AG10803 (cell line): Measurements from ENCODE around the gene RAB9B.

Experiments
- DNase-seq: peaks from one replicate; pipeline ENCODE4 v3.0.0; 2010; ENCODE audit warnings: low read depth
- H3K4me3 ChIP-seq: 2 replicates; pipeline ENCODE4 v1.5.1; 2011; ENCODE audit warnings: mild to moderate bottlenecking, low read length, control low read depth
- CTCF ChIP-seq: conservative IDR thresholded peaks from 2 replicates; pipeline ENCODE4 v1.5.1; 2011; ENCODE audit warnings: mild to moderate bottlenecking, low read length, control low read depth, inconsistent platforms

RAB9B gene, protein sequence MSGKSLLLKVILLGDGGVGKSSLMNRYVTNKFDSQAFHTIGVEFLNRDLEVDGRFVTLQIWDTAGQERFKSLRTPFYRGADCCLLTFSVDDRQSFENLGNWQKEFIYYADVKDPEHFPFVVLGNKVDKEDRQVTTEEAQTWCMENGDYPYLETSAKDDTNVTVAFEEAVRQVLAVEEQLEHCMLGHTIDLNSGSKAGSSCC

DNA sequence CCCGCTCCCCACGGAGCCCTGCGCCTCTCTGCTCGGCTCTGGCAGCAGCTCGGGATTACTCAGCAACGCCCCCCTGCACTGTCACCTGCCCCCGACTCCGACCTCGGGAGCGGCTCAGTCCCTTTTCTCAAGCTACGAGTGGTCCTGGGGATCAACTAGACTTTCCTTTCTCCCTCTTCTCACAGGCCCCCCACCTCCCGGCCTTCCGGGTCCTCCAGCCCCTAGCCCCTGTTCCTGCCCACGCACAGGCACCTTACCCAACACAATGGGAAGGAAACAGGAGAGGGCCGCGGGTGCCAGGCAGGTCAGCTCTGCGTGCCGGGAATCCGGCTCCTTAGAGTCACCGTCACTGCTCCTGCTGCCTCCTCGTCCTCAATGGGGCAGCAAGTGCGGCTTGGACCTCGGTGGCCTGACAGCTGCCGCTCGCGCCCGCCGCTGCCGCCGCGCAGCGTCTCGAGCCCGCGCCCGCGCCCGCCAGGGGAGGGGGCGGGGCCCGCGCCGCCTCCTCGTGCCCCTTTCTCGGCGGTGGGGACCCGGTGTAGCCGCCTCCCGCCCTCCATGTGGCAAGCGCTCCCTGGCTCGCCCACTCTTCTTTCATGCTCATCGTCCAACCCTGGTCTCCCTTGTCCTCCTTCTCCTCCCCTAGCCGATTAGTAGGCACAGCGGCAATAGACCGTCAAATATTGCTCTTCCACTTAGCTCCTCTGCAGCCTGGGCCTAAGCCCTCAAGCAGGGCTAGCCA lies at the start of gene RAB9B:
RAB9B (minus strand) TSS at position 455 of the 742 bp plus-strand sequence. CDS start 6,473 bp downstream, outside the sequence.
- H3K4me3 ChIP-seq: peak within 1 kb of the TSS; percentile 61
- DNase-seq: no peak
- TF ChIP-seq CTCF: no peak

GRCh38 chrX:103879339-103879738 lies 47.3 kb upstream of the RAB9B start:
- no peak overlapping the region for H3K4me3 ChIP-seq
- DNase-seq: peak; percentile 14
- TF ChIP-seq CTCF: no peak

DNA sequence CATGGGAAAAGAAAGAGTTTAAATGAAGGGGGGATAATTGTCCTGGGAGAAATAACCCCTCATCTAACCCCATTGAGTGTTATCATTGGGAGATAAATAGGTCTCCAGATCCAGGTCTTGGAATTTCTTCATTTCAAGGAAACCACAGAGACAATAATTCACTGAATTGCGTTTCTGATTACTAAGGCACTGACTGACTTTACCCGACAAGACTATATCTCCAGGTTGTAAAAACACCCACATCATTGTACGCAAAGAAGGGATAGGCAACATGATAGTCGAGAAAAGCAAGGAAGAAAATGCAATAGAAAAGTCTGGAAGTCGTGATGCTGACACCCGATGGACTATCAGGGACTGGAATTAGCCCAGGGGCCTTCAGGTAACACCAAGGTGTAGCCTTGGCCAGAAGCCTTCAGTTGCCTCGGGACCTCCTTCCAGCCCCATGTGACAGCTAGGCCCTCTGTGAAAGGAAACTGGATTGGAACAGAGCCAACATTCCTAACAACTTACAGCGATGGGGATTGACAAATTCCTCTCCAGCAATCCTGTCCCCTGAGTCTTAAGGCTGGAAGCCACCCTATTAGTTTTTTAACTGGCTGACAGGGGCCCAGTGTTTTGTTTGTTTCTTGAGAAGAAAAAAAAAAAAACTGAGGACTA lies 46.5 kb upstream of the RAB9B start:
- TF ChIP-seq CTCF: no peak
- H3K4me3 ChIP-seq: no peak overlapping the region
- peak; percentile 79 for DNase-seq

DNA sequence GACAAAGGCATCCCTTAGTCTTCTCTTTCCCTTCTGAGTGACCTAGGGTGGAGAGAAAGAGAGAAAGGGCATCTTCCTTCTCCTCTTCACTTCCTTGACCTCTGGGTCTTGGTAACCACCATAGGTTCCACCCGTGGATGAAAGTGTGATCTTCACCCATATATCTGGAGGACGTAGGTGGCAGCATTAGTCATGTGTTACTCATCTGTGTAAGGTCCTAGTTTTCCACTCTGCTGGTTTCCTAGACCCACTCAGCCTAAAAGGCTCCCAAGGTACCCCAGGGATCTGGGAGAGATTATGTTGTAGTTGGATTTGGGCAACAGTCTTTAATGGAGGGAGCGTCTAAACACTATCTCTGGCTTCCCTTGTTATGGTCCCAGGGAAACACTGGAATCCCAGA lies 45.5 kb upstream of the RAB9B start:
- TF ChIP-seq CTCF: no peak
- no peak overlapping the region for H3K4me3 ChIP-seq
- DNase-seq: no peak

DNA sequence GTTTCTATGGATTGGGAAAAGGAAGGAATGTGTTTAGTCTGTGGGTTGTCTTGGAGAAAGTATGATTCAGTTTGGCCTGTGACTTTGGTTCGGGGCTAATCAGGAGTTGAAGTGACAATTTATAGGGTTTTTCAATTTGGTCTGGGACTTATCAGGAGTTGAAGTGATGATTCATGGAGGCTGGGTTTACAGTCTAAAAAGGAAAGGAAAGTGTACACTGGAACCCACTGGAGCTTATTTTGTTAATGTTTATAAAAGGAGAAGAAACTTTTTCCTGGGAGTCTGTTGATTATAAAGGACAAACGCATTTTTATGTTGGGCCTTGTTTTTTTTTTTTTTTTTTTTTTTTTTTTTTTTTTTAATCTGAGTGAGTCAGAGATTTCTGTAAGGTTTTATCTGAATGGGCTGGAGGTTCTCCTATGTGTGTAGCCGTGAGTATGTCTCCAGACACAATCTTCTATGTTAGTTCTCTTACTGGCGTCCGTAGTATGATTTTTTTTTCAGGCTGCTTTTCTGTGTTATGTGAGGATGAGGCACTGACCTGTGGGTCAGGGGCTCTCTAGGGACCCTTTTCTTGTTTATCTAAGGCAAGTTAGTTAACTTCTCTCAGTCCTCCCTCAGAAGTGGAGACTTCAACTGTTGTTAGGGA lies 33.0 kb upstream of the RAB9B start:
- no peak overlapping the region for H3K4me3 ChIP-seq
- no peak for TF ChIP-seq CTCF
- DNase-seq: no peak

DNA sequence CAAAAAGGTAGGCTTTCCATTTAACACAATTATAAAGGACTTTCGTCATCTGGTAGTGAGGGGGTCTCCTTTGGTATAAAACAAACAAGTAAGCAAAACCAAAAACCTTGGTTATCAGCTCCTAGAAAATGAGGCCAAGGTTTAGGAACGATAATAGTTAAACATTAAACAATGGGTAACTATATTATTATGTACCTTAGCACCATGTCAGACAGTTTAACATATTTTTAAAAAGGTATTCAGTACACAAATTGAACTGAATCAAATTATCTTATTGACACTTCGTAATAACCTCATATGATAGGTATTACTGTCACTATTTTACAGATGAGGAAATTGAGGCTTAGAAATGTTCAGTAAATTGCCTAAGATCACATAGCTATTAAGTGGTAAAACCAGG lies 32.1 kb upstream of the RAB9B start:
- DNase-seq: no peak

More for the DNA sequence above, 32.1 kb upstream of the RAB9B start:
- H3K4me3 ChIP-seq: no peak overlapping the region
- TF ChIP-seq CTCF: no peak
